Measurements from ENCODE around the gene ARHGEF28.

The ARHGEF28 gene

GRCh38 chr5:73900566-73900965 lies 274.6 kb downstream of the ARHGEF28 start:
- DNase-seq (ENCODE audit: low read depth in 3 of 3): no peak

- no peak for DNase-seq (ENCODE audit: low read depth in 3 of 3)
Measured at GRCh38 chr5:73901043-73901442, 275.0 kb downstream of the ARHGEF28 start.

- DNase-seq (ENCODE audit: low read depth in 3 of 3): no peak
Measured at GRCh38 chr5:73901455-73901854, 275.5 kb downstream of the ARHGEF28 start.

DNA sequence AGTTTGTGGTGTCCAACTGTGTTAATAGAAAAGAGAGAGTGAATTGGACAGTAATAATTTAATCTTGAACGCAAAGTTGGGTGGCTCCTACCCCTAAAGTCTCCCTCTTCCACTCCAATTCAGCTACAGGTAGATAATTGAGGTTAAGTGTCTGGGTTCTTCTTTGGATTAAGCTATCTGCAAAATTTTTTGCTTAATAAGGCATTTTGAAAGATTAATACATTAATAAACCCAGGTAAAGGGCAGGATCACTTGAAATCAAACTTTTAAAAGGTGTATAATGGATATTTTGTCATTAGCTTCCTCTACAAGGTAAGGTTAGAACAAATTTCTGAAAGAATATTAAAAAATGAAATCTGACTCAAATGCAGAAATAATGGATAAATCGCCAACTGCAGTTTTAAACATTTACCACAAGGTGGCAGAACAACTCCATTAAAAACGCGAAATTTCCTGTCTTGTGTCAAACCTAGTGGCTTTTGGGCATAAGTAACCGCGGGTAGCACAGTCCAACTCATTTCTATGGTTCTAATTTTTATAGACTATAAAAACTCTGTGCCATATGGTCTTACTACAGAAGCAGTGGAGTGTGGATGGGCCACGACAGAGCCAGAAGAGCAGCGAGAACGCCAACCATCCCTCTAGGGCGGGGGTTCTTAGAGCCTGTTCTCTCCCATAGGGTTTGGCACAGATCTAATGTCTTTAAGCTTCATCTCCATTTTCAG lies 276.5 kb downstream of the ARHGEF28 start:
- DNase-seq (ENCODE audit: low read depth in 3 of 3): no peak

GRCh38 chr5:73903169-73903568 lies 277.2 kb downstream of the ARHGEF28 start:
- no peak for DNase-seq (ENCODE audit: low read depth in 3 of 3)

- no peak for DNase-seq (ENCODE audit: low read depth in 3 of 3)
Measured at GRCh38 chr5:73906277-73906676, 280.3 kb downstream of the ARHGEF28 start.

- no peak for DNase-seq (ENCODE audit: low read depth in 3 of 3)
Measured at GRCh38 chr5:73907164-73907563, 281.2 kb downstream of the ARHGEF28 start.

DNA sequence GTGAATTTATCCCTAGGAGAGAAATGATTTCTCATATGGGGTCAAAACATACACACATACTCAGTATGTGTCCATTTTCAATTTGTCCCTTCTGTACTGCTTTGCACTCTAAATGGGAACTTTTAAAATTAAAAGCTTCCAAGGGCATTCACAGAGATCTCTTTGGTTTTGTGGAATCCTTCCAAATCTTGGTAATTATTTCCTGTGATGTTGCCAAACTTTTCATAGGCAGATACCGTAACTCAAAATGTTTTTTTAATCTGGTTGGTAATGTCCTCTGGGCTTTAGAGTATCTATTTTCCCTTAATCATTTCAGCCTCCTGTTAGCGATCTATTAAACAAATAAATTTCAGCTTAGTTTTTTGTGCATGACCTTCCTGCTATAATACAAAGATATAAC lies 282.4 kb downstream of the ARHGEF28 start:
- DNase-seq (ENCODE audit: low read depth in 3 of 3): no peak

DNA sequence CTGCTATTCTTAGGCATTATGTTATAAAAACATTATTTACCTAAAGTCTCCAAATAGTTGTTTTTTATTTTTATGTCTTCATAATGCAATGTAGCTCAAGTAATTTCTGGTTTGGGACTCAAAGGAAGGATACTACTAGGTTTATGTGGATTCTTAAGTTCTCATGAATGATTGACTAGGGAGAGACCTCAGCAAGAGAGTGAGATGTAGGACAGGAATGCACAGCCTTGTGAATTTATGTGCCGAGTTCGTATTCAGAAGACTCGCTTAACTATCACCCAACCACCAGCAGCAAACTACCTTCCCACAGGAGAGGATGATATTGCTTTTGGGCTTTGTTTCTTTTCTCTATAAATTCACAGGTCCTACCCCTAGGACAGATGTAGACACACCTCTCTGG lies 282.9 kb downstream of the ARHGEF28 start:
- no peak for DNase-seq (ENCODE audit: low read depth in 3 of 3)

- no peak for DNase-seq (ENCODE audit: low read depth in 3 of 3)
Measured at GRCh38 chr5:73909474-73909873, 283.5 kb downstream of the ARHGEF28 start.

DNA sequence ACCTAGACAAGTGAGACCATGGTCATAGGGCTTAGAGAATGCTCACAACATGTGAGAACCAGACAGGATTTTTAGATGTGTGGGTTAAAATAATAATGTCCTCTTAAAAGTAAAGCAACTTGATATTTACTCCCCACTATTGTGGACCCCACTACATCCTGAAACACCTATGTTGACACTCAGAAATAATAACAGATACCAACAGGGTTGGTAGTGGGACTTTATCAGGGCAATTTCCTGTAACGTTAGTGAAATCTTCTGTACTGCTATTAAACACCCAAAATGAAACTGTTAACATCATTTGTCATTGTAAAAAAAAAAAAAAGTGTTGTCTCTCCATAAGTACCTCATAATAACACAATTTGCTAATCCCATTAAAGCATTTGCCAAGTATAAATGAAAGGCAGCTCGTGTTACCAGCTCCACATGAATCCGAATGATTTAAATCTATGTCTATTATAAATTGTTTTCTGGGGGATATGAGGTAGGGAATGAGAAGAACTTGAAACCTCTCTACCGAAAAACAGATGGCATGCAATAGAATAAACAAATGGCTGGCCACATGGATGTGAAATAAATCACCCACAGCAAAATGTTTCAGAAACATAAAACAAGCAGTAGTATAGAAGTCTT lies 285.9 kb downstream of the ARHGEF28 start:
- no peak for DNase-seq (ENCODE audit: low read depth in 3 of 3)

DNA sequence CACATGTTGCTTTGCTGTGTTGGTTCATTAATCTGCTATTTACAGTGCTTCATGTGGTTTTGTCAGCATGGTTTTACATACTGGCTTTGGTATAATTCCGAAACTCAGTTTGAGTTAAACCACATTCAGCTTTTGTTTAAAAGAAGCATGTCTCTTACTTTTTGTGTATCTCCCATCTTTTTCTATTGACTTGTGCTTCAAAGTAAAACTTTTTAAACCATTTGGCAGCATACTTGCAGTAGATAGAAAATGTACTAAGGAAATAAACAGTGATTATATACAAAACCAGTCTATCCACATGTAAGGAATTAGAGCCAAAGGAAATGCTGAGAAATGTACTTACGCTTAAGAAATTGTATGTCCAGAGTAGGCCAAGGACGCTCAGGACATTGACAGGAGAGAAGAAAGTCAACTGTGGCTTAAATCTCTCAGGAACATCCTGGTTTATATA lies 286.9 kb downstream of the ARHGEF28 start:
- DNase-seq (ENCODE audit: low read depth in 3 of 3): no peak

DNA sequence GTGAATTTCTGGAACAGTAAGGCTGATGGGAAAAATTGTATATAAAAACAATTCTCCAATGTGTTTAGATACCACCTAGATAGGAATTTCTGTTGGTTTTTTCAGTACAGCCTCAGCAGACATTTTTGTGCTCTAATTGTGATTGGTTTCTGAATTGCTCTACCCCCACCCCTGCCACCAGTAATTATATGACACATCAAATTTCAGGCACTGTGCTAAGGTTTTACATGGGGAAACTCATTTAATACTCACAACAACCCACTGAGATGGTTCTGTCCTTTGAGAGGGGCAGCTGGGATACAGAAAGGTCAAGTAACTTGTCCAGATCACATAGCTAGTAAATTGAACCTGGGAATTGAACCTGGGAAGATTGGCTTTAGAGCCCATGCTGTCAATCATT lies 288.0 kb downstream of the ARHGEF28 start:
- no peak for DNase-seq (ENCODE audit: low read depth in 3 of 3)

- no peak for DNase-seq (ENCODE audit: low read depth in 3 of 3)
Measured at GRCh38 chr5:73915345-73915744, 289.3 kb downstream of the ARHGEF28 start.

- no peak for DNase-seq (ENCODE audit: low read depth in 3 of 3)
Measured at GRCh38 chr5:73917433-73917832, 291.4 kb downstream of the ARHGEF28 start.

DNA sequence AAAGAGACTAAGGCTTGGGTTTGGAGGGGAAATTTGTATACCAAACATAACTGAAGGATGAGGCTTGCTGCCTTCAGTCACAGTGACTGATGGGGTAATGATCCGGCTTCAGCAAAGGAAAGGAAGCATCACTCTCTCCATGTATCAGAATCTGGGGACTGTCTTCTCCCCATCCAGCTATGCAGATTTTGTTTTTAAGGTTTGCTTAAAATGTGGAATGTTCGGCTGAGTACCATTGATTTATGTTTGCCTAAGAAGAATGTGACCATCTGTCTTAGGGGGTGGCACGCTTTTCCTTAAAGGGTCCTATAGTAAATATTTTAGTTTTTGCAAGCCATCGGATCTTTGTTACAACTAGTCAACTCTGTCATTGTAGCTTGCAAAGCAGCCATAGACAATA lies 291.9 kb downstream of the ARHGEF28 start:
- DNase-seq (ENCODE audit: low read depth in 3 of 3): no peak

DNA sequence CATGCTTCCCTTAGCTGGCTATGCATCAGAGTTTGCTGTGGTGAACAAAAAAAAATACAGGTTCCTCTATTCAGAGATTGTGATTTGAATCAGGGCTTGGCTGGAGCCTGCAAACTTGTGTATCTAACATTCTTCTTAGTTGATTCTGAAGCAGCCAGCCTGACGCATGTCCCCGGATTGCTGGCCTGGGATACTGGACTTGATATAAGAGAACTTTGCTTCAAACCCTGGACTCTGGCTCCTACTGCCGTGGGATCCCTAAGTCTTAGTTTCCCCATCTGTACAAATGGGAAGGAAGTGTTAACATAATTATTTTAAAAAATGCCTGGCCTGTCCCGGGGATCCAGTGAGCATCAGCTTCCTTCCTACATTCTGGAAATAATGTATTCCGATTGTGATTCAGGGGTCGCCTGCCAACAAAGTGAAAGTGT lies 292.8 kb downstream of the ARHGEF28 start:
- no peak for DNase-seq (ENCODE audit: low read depth in 3 of 3)

DNA sequence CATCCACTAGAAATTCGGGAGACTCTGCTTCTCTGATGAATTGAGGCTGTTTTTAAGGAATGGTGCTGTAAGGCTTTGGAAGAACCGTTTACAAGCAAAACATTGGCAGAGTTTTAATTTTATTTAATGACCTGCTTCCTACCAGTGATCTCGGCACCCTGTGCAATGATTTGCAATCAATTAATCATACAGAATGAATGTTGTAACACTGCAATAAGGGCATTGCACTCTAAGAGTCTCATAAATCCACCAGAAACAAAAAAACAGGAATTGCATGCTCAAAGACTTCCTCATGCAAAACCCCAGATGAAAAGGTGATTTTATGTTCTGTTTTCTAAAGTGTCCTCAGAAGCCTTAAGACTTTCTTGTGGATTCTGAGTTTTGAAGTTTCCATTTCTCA lies 295.7 kb downstream of the ARHGEF28 start:
- no peak for DNase-seq (ENCODE audit: low read depth in 3 of 3)

GRCh38 chr5:73922224-73922623 lies 296.2 kb downstream of the ARHGEF28 start:
- no peak for DNase-seq (ENCODE audit: low read depth in 3 of 3)

GRCh38 chr5:73922875-73923557 lies 297.0 kb downstream of the ARHGEF28 start:
- DNase-seq (ENCODE audit: low read depth in 3 of 3): no peak

GRCh38 chr5:73928476-73929070 lies 302.6 kb downstream of the ARHGEF28 start:
- no peak for DNase-seq (ENCODE audit: low read depth in 3 of 3)

GRCh38 chr5:73935719-73936118 lies 309.7 kb downstream of the ARHGEF28 start:
- DNase-seq (ENCODE audit: low read depth in 3 of 3): no peak

Data from stimulated activated CD4-positive, alpha-beta T cell treated with anti-CD3 and anti-CD28 coated beads, TNF-alpha, amount 100 ng/mL, for 4 hours (primary cell).